K562 (cell line): Measurements from ENCODE around the gene TTC9C. TPM values are rescaled to one million over a fixed set of nuclear protein-coding genes. Genes with fewer than 3 reads are reported as not detected.

ENCODE experiments used
- ARID4B ChIP-seq: sonication (generic); formaldehyde crosslinking; IDR thresholded peaks from 2 replicates; pipeline ENCODE4 v1.8.0; 2022; ENCODE audit warnings: mild to moderate bottlenecking, missing genetic modification reagents
- CBFA2T3 ChIP-seq: fragments of 450-650 bp; IDR thresholded peaks from 2 replicates; pipeline ENCODE4 v1.6.1; 2017
- CEBPB ChIP-seq: fragments of 450-650 bp; IDR thresholded peaks from 2 replicates; pipeline ENCODE4 v1.6.1; 2016; ENCODE audit warnings: missing genetic modification characterization, missing compliant biosample characterization
- CREM ChIP-seq: IDR thresholded peaks from 2 replicates; pipeline ENCODE4 v1.6.1; 2014; ENCODE audit warnings: antibody characterized with exemption, low read depth
- KAT7 ChIP-seq: sonication (generic); formaldehyde crosslinking; IDR thresholded peaks from 2 replicates; pipeline ENCODE4 v1.8.0; 2022; ENCODE audit warnings: missing genetic modification reagents, mild to moderate bottlenecking, borderline replicate concordance
- NFE2L1 ChIP-seq: fragments of 450-650 bp; IDR thresholded peaks from 2 replicates; pipeline ENCODE4 v1.6.1; 2016; ENCODE audit warnings: missing genetic modification characterization, low read depth, mild to moderate bottlenecking, missing compliant biosample characterization, moderate library complexity, borderline replicate concordance
- PHB ChIP-seq: fragments of 250-450 bp; sonication (Bioruptor Pico); IDR thresholded peaks from 2 replicates; pipeline ENCODE4 v1.5.0; 2021
- PYGO2 ChIP-seq: fragments of 450-650 bp; IDR thresholded peaks from 2 replicates; pipeline ENCODE4 v1.6.1; 2016; ENCODE audit warnings: mild to moderate bottlenecking, missing genetic modification characterization, moderate library complexity, missing compliant biosample characterization
- SNRNP70 ChIP-seq: fragments of 200-400 bp; formaldehyde crosslinking; optimal IDR thresholded peaks from 2 replicates; pipeline ENCODE3; 2017; ENCODE audit warnings: low read depth, low read length
- WHSC1 ChIP-seq: IDR thresholded peaks from one replicate; pipeline ENCODE4 v1.6.1; 2012; ENCODE audit warnings: low read length, control low read depth, inconsistent platforms
- ZC3H4 ChIP-seq: sonication (generic); formaldehyde crosslinking; IDR thresholded peaks from 2 replicates; pipeline ENCODE4 v1.9.0; 2021; ENCODE audit warnings: missing genetic modification reagents, borderline replicate concordance
- ZEB2 ChIP-seq: fragments of 450-650 bp; IDR thresholded peaks from 2 replicates; pipeline ENCODE4 v1.6.1; 2016
- ZNF668 ChIP-seq: fragments of 250-450 bp; sonication (Bioruptor Pico); IDR thresholded peaks from 2 replicates; pipeline ENCODE4 v1.8.0; 2022; ENCODE audit warnings: mild to moderate bottlenecking, inconsistent platforms
- polyA plus RNA-seq, 8 experiments: library from polyadenylated mRNA; depleted of rRNA in 4 of 8; stranded (reverse) in 5 of 8; unstranded in 3 of 8; fragments of >200 nt; fragmentation: Nextera tagmentation in 2 of 8; fragmentation: Illumina TruSeq in 1 of 8; extraction: Ambion mirVana in 2 of 8; extraction: Trizol in 1 of 8; gene quantifications; 2 replicates each; pipeline versions ENCODE4 v1.2.1 to v1.2.3, GENCODE V29; 2011 to 2014; ENCODE audit warnings: inconsistent platforms in 1 of 8, missing spikeins in 1 of 8
- total RNA-seq, 7 experiments: library from RNA; depleted of rRNA in 6 of 7; stranded (reverse); fragments of >200 nt in 6 of 7; fragmentation: Illumina TruSeq in 2 of 7; extraction: Trizol in 2 of 7; gene quantifications; 2 replicates each; pipeline versions ENCODE4 v1.2.1 to v1.2.3, GENCODE V29; 2011 to 2021; ENCODE audit warnings: low replicate concordance in 1 of 7
- TF ChIP-seq, protein P1 (sequence below): fragments of 450-650 bp; formaldehyde crosslinking; IDR thresholded peaks from 2 replicates; pipeline ENCODE4 v1.4.0; 2020; ENCODE audit warnings: mild to moderate bottlenecking, moderate library complexity

The TTC9C gene
- total and polyA plus RNA-seq, 9 of the 15 experiments (the other 6 are each of a cell fraction or from before 2014, with no cell fraction given): 32.8 to 59.0 (median 37.1) TPM

DNA sequence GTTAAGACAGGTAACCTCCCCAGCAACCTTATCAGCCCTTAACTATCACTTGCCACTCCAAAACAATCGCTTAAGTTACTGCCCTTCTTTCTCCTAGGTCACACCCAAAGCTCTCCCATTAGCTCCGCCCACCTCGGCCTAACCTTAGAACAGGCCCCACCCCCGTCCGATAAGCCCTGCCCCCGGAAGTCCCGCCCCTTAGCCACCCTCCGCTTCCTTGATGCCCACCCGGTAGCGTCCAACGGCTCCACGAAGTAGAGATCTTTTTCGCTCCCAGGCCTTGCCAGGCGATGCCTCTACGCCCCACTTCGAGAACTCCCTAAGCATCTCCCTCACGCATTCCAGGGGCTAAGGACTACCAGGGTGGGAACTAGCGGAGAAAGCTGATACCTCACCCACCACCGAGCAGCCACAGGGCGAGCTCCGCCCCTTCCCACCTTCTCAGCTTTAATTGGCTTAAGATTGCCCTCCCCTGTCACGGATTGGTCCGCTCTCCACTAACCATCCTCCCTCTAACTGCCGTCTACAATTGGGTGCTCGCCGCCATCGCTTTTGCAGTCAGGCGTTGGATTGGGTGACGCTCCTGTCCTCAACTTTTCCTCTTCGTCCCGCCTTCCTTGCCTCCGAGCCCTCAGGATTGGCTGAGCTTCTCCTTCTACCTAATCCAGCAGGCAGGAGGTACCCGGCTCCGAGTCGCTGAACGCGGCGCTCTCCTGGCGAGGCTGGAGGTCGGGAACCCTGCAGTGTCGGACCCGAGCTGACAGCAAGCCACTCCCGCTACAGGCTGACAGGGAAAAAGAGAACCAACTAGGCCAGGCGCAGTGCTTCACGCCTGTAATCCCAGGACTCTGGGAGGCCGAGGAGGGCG, 25.7 kb downstream of the TTC9C start, which contains the start of gene ZBTB3 (continued):
- TF ChIP-seq ARID4B (CRISPR knock-in tag) (peak; percentile 77; the same call in 1 of the 2 replicates), PYGO2 (tag) (no peak), PHB (CRISPR knock-in tag) (no peak), ZC3H4 (CRISPR knock-in tag) (no peak), CEBPB (tag) (no peak), SNRNP70 (no peak), WHSC1 (no peak), ZEB2 (0 out of 2 replicates have a peak, but pooled peaks have one; percentile 39), ZNF668 (no peak), CREM (peak; percentile 73), CBFA2T3 (no peak), NFE2L1 (tag) (no peak), KAT7 (no peak; the same call in 1 of the 2 replicates)
- TF ChIP-seq, protein P1, sequence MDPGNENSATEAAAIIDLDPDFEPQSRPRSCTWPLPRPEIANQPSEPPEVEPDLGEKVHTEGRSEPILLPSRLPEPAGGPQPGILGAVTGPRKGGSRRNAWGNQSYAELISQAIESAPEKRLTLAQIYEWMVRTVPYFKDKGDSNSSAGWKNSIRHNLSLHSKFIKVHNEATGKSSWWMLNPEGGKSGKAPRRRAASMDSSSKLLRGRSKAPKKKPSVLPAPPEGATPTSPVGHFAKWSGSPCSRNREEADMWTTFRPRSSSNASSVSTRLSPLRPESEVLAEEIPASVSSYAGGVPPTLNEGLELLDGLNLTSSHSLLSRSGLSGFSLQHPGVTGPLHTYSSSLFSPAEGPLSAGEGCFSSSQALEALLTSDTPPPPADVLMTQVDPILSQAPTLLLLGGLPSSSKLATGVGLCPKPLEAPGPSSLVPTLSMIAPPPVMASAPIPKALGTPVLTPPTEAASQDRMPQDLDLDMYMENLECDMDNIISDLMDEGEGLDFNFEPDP (CRISPR knock-in tag): 0 out of 2 replicates have a peak, but pooled peaks have one; percentile 60
